IMR-90 (cell line): ENCODE results near the gene EXOC5.

Source experiments
- MAZ ChIP-seq: IDR thresholded peaks from 2 replicates; pipeline ENCODE4 v1.6.1; 2012; ENCODE audit warnings: low read depth, mild to moderate bottlenecking, low read length, improper control_type of control experiment, moderate library complexity, borderline replicate concordance
- MXI1 ChIP-seq: IDR thresholded peaks from 2 replicates; pipeline ENCODE4 v1.6.1; 2012; ENCODE audit warnings: low read depth, mild to moderate bottlenecking, low read length, moderate library complexity, borderline replicate concordance
- NFE2L2 ChIP-seq: fragments of 150-350 bp; IDR thresholded peaks from 2 replicates; pipeline ENCODE4 v1.6.1; 2016; ENCODE audit warnings: low read depth, mild to moderate bottlenecking, low read length
- POLR2A ChIP-seq: IDR thresholded peaks from 2 replicates; pipeline ENCODE4 v1.6.1; 2012; ENCODE audit warnings: mild to moderate bottlenecking, low read depth, low read length
- RCOR1 ChIP-seq: IDR thresholded peaks from 2 replicates; pipeline ENCODE4 v1.6.1; 2012; ENCODE audit warnings: mild to moderate bottlenecking, low read length, improper control_type of control experiment; ENCODE audit not compliant: insufficient replicate concordance
- RFX5 ChIP-seq: IDR thresholded peaks from 2 replicates; pipeline ENCODE4 v1.8.0; 2012; ENCODE audit warnings: low read depth, mild to moderate bottlenecking, low read length, moderate library complexity
- SMC3 ChIP-seq: fragments of 150-350 bp; IDR thresholded peaks from 2 replicates; pipeline ENCODE4 v1.6.1; 2016; ENCODE audit warnings: low read depth, mild to moderate bottlenecking, antibody characterized with exemption, low read length, moderate library complexity
- TF ChIP-seq, protein P1 (sequence below): conservative IDR thresholded peaks from 2 replicates; pipeline ENCODE4 v1.5.1; 2012; ENCODE audit warnings: mild to moderate bottlenecking, low read depth, low read length, improper control_type of control experiment
- TF ChIP-seq, protein P2 (sequence below): fragments of 150-350 bp; IDR thresholded peaks from 2 replicates; pipeline ENCODE4 v1.6.1; 2016; ENCODE audit warnings: low read depth, mild to moderate bottlenecking, low read length, moderate library complexity, borderline replicate concordance

DNA sequence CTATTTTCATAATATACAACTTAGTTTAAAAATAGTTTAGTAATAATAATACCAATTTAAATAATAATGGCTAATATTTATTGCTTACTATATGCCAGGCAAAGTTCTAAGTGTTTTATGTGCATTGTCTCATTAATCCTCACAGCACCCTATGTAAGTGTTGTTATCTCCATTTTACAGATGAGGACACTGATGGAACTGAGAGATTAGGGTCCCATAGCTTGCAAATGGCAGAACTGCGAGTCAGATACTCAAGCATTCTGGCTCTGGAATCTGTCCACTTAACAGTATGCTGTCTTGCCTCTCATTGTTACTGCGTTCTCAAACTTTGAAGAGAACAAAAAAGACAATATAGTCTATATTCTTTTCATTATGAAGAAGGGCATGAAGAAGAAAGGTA is 19.0 kb upstream of the EXOC5 start:
- TF ChIP-seq RFX5 (no peak), MXI1 (no peak), POLR2A (no peak), MAZ (no peak), RCOR1 (no peak), SMC3 (no peak), NFE2L2 (no peak)
- TF ChIP-seq, protein P1, sequence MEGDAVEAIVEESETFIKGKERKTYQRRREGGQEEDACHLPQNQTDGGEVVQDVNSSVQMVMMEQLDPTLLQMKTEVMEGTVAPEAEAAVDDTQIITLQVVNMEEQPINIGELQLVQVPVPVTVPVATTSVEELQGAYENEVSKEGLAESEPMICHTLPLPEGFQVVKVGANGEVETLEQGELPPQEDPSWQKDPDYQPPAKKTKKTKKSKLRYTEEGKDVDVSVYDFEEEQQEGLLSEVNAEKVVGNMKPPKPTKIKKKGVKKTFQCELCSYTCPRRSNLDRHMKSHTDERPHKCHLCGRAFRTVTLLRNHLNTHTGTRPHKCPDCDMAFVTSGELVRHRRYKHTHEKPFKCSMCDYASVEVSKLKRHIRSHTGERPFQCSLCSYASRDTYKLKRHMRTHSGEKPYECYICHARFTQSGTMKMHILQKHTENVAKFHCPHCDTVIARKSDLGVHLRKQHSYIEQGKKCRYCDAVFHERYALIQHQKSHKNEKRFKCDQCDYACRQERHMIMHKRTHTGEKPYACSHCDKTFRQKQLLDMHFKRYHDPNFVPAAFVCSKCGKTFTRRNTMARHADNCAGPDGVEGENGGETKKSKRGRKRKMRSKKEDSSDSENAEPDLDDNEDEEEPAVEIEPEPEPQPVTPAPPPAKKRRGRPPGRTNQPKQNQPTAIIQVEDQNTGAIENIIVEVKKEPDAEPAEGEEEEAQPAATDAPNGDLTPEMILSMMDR = no peak
- TF ChIP-seq, protein P2, sequence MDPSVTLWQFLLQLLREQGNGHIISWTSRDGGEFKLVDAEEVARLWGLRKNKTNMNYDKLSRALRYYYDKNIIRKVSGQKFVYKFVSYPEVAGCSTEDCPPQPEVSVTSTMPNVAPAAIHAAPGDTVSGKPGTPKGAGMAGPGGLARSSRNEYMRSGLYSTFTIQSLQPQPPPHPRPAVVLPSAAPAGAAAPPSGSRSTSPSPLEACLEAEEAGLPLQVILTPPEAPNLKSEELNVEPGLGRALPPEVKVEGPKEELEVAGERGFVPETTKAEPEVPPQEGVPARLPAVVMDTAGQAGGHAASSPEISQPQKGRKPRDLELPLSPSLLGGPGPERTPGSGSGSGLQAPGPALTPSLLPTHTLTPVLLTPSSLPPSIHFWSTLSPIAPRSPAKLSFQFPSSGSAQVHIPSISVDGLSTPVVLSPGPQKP = no peak
